ENCODE measurements around the gene GOLM1. TPM values are rescaled to one million over a fixed set of nuclear protein-coding genes. Genes with fewer than 3 reads are reported as not detected.

The GOLM1 gene
- total RNA-seq, 4 donors from 2014 or later, result 52.7 to 59.7 (median 56.2) TPM

- H3K27me3 ChIP-seq, result no peaks in the 10 kb centered on the region
- H3K36me3 ChIP-seq, result no peaks in the 10 kb centered on the region
- H3K27ac ChIP-seq, result no peak overlapping the region
- TF ChIP-seq CTCF (IDR thresholded peaks at IDR 0.05), result no peak
- no peak for TF ChIP-seq POLR2A (IDR thresholded peaks at IDR 0.05)
- no peak overlapping the region for H3K4me3 ChIP-seq
- DNase-seq, result no peak
- no peaks in the 10 kb centered on the region for H3K9me3 ChIP-seq
- H3K4me1 ChIP-seq, result no peaks in the 10 kb centered on the region
Observed at GRCh38 chr9:86047361-86047760, 52.0 kb downstream of the GOLM1 start.

- Histone ChIP-seq H3K36me3 (no peaks in the 10 kb centered on the region), H3K4me1 (no peaks in the 10 kb centered on the region), H3K27ac (no peak overlapping the region), H3K4me3 (no peak overlapping the region), H3K27me3 (no peaks in the 10 kb centered on the region), H3K9me3 (no peaks in the 10 kb centered on the region)
- DNase-seq, result no peak
- TF ChIP-seq POLR2A (IDR thresholded peaks at IDR 0.05) (no peak), CTCF (IDR thresholded peaks at IDR 0.05) (no peak)
Observed at GRCh38 chr9:86046930-86047341, 52.4 kb downstream of the GOLM1 start.

GRCh38 chr9:86046071-86046636 is 53.2 kb downstream of the GOLM1 start:
- Histone ChIP-seq H3K9me3 (no peaks in the 10 kb centered on the region), H3K36me3 (no peaks in the 10 kb centered on the region), H3K27ac (no peak overlapping the region), H3K4me3 (no peak overlapping the region), H3K4me1 (no peaks in the 10 kb centered on the region), H3K27me3 (no peaks in the 10 kb centered on the region)
- DNase-seq, result no peak
- TF ChIP-seq POLR2A (IDR thresholded peaks at IDR 0.05), result no peak
- no peak for TF ChIP-seq CTCF (IDR thresholded peaks at IDR 0.05)

- Histone ChIP-seq H3K4me1 (no peaks in the 10 kb centered on the region), H3K27me3 (no peaks in the 10 kb centered on the region), H3K9me3 (no peaks in the 10 kb centered on the region), H3K27ac (no peak overlapping the region), H3K36me3 (no peaks in the 10 kb centered on the region), H3K4me3 (no peak overlapping the region)
- no peak for TF ChIP-seq POLR2A (IDR thresholded peaks at IDR 0.05)
- no peak for TF ChIP-seq CTCF (IDR thresholded peaks at IDR 0.05)
- no peak for DNase-seq
Observed at GRCh38 chr9:86045654-86046053, 53.7 kb downstream of the GOLM1 start.

GRCh38 chr9:86043999-86044398 is 55.4 kb downstream of the GOLM1 start:
- no peak for DNase-seq
- no peaks in the 10 kb centered on the region for H3K9me3 ChIP-seq
- H3K4me1 ChIP-seq, result no peaks in the 10 kb centered on the region
- H3K4me3 ChIP-seq, result no peak overlapping the region
- no peaks in the 10 kb centered on the region for H3K27me3 ChIP-seq
- H3K36me3 ChIP-seq, result no peaks in the 10 kb centered on the region
- H3K27ac ChIP-seq, result no peak overlapping the region
- no peak for TF ChIP-seq CTCF (IDR thresholded peaks at IDR 0.05)
- TF ChIP-seq POLR2A (IDR thresholded peaks at IDR 0.05), result no peak

GRCh38 chr9:86043586-86043985 is 55.8 kb downstream of the GOLM1 start:
- Histone ChIP-seq H3K4me1 (no peaks in the 10 kb centered on the region), H3K36me3 (no peaks in the 10 kb centered on the region), H3K27me3 (no peaks in the 10 kb centered on the region), H3K4me3 (no peak overlapping the region), H3K27ac (no peak overlapping the region), H3K9me3 (no peaks in the 10 kb centered on the region)
- DNase-seq, result no peak
- TF ChIP-seq POLR2A (IDR thresholded peaks at IDR 0.05) (no peak), CTCF (IDR thresholded peaks at IDR 0.05) (no peak)

Measured in Peyer's patch (tissue), 4 donors.